Measurements from ENCODE around the gene STK32B.
"Not testable (repeated sequence)": the region's sequence is repeated elsewhere in the genome, so short reads cannot be mapped to it uniquely, and the experiment has no call there.

The STK32B gene

DNA sequence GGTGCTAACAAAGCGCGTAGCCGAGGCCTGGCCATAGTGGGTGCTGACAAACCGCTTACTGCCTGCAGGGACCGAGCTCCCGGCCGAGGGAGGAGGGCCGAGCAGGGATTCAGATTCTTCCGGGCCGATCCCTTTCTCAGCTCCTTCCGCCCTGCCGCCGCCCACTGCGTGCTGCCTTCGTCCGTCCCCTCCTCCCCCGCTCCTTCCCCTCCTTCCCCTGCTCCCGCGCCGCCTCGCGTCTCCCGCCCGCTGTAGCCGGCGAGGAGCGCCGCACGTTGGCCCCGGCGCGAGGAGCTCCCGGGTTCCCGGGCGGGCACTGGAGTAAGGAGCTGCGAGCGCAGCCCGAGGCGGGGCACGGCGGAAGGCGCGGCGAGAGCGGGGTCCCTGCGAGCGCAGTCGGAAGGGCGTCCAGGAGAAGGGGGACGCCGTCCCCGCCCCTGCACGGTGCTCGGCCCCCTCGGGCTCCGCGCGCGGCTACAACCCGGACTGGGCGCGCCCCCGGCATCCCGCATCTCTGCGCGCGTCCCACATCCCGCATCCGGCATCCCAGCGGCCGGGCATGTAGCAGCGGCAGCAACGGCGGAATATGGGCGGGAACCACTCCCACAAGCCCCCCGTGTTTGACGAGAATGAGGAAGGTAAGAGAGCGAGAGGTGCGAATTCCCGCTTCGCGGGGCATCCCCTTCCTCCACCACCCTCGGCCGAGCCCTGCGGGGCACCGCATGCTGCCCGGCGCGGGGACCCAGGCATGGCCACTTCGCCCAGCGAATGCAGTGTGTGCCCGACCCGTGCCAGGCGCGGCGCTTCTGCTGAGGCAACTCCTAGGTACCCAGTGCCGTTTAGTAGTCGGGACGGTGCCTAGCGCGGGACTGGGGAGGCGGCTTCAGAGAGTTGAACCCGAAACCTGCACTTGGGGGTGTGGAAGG, at the start of gene STK32B:
TSS of gene STK32B (plus strand) at position 203 of the 926 bp plus-strand sequence.
- DNase-seq, result peak; percentile 56

GRCh38 chr4:5001641-5002040, 49.6 kb upstream of the STK32B start:
- DNase-seq, result not testable (repeated sequence)

- DNase-seq, result no peak
Measured at GRCh38 chr4:5003372-5003857, 47.9 kb upstream of the STK32B start.

DNA sequence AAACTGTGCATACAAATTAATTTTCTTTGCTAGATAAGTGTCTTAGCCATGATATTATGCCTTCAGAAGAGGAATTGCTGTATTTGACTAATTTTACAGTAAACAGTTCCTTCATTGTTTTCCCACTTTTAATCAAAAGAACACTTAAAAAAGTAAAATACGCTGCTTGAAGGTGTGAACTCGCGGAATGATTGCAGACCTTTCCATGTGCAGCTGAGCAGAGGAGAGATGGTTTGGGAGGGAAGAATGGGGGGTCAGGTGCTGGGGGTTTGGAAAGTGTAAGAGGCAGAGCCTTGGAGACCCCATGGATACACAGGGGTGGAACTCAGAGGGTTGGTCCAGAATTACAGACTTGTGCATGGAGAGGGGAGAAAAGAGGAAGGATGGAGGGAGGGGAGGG, 47.4 kb upstream of the STK32B start:
- no peak for DNase-seq

- DNase-seq, result no peak
Measured at GRCh38 chr4:5004496-5004895, 46.8 kb upstream of the STK32B start.

DNA sequence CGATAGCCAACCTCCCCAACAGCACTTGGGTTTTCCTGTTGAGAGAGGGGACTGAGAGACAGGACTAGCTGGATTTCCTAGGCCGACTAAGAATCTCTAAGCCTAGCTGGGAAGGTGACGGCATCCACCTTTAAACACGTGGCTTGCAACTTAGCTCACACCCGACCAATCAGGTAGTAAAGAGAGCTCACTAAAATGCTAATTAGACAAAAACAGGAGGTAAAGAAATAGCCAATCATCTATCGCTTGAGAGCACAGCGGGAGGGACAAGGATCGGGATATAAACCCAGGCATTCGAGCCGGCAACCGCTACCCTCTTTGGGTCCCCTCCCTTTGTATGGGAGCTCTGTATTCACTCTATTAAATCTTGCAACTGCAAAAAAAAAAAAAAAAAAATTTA, 44.3 kb upstream of the STK32B start:
- not testable (repeated sequence) for DNase-seq

DNA sequence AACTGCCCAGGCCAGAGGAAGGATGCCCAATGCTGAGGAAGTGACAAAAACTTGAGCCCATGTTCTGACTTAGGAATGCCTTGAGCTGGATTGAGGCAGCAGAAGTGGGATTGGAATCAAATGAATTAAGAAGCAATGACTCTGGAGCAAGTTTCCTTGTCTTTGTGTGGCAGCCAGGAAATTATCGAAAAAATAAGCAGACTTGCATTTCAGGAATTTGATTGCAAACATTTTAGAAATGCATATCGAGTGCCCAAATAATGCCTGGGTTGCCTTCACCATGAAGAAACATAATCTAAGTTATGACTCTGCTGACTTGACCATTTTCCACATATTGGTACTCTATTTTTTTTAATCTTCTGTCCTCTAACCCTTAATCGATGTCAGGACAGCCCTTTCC, 41.5 kb upstream of the STK32B start:
- no peak for DNase-seq

DNA sequence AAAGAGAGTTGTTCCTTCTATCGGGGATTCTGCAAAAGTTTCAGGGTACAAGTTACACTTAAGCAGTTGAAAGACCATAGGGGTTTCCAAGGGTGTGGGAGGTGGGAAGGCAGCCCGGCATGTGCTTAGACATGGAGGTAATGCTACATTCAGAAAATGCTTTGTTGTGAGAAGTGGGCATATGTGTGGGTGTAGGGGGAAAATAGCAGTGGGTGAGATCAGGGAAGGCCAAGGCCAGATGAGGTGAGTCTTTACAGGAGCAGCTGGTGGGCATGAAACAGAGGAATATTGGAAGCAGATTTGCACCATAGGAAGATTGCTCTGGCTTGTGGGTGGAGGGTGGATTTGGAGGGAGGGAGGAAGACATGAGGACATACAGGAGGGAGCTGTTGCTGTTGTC, 40.3 kb upstream of the STK32B start:
- no peak for DNase-seq

- DNase-seq, result no peak
Measured at GRCh38 chr4:5012244-5012898, 38.9 kb upstream of the STK32B start.

- no peak for DNase-seq
Measured at GRCh38 chr4:5012958-5013357, 38.3 kb upstream of the STK32B start.

DNA sequence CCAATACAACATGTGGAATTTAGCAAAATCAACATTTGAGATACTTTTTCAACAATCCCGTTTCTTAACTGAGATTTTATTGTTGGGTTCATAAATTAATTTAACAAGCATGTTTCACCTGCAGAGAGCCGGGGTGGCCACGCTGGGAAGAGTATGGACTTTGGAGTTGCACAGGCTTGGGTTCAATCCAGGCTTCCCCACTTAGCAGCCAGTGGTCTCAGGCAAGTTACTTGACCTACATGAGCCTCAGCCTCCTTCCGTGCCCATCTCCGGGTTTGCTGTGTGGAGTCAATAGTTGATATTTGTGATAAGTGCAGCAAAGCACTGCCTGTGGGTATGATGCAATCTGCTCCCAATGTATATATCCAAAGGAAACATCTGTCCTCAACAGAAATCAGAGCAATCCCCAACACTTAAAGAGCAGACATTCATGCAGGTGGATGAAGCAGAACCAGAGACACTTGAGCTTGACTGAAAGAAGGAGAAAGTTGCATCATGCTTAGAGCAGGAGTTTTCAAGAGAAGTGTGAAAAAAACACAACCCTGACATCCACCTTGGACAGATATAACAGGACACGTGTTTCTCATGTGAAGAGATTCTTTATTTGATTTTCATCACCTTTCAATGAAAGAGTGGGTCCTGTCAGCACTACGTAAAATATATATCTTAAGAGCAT, 37.1 kb upstream of the STK32B start:
- no peak for DNase-seq

DNA sequence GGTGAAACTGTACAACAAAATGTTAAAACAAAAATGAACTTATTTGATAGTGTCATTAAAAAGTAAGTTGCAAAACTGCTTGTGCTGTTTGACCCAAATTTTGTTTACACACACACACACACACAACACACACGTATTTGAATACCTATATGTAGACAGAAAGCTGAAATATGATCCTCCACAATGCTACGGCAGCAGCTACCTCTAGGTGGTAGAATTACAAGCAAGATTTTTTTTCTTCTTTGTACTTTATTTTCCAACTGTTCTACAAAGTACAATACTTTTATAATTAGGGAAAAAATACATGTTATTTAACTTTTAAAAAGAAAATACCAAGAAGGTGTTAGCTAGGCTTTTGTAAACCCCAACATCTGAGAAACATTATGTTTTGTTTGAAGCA, 33.2 kb upstream of the STK32B start:
- DNase-seq, result no peak

DNA sequence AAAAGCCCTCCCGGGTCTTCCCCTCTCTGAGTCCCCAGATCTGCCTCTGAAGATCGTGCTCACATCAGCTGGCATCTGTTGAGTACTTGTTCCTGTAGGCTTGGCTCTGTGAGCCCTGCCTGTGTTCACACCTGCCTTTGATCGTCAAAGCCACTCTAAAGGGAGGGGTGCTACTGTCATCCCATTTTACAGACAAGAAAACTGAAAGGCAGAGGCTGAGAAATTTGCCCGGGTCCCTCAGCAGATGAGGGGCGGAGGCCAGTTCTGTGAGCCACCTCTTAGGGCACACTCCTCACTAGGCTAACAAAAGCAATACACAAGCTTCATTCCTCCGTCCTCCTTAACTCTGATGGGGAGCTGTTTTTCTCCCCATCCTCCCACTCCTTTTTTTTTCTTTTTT, 32.7 kb upstream of the STK32B start:
- DNase-seq, result no peak

GRCh38 chr4:5019274-5019673, 32.0 kb upstream of the STK32B start, which contains the start of gene CYTL1:
Gene CYTL1 (minus strand): TSS chr4:5019458. CDS start chr4:5019445, 13 bp downstream.
- peak; percentile 19 for DNase-seq

- no peak for DNase-seq
Measured at GRCh38 chr4:5019796-5020195, 31.5 kb upstream of the STK32B start.

- no peak for DNase-seq
Measured at GRCh38 chr4:5020341-5020740, 30.9 kb upstream of the STK32B start.

GRCh38 chr4:5021546-5021945, 29.7 kb upstream of the STK32B start:
- no peak for DNase-seq

DNA sequence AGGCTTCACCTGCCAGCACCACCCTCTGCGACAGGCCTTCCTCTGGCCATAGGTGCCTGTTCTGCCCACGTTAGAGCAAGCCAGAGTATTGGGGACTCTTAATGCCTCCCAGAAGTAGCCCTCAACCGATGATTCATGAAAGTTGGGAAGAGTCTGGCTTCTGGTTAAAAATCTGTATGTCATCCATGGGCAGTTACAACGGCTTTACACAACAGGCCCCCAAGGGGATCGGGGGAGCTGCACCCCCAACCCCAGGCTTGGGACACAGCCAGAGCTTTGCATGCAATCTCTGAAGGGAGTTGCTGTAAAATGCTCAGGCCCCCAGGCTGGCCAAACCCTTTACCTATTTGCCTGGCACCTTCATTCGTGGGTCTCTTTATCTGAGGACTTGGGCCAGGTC, 26.6 kb upstream of the STK32B start:
- DNase-seq, result no peak

GRCh38 chr4:5026371-5026770, 24.9 kb upstream of the STK32B start:
- no peak for DNase-seq

DNA sequence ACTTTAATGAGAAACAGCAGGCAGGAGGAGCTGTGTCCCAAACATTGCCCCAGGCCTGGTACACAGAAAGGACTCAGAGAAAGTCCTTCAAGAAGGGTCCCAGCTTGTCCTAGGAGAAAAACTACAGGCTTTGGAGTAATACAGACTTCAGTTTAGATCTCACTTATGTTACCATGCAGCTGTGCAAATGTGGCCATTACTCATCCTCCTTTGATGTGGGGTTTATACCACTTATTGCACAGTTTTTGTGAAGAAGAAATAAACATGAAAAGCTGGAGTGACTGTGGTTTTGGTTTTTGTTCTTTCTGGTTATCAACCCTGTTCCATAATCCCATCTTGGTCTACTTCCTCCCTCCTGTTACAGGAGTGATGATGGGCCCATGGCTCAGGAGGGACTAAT, 23.9 kb upstream of the STK32B start:
- no peak for DNase-seq

GRCh38 chr4:5028480-5028879, 22.8 kb upstream of the STK32B start:
- no peak for DNase-seq

GRCh38 chr4:5029447-5029846, 21.8 kb upstream of the STK32B start:
- no peak for DNase-seq

GRCh38 chr4:5030221-5030620, 21.1 kb upstream of the STK32B start:
- no peak for DNase-seq

GRCh38 chr4:5030927-5031326, 20.4 kb upstream of the STK32B start:
- DNase-seq, result no peak
